PC-3 (cell line): Measurements from ENCODE around the gene SAXO2. TPM values are rescaled to one million over a fixed set of nuclear protein-coding genes. Genes with fewer than 3 reads are reported as not detected.
"Not testable (repeated sequence)": the region's sequence is repeated elsewhere in the genome, so short reads cannot be mapped to it uniquely, and the experiment has no call there.

Experiments used
- ATAC-seq: fragments of 200-7000 bp; cut with Tn5 transposase; 2 replicates; pipeline ENCODE4 v1.9.1; 2020; ENCODE audit warnings: mild to moderate bottlenecking, moderate library complexity
- BruUV-seq: library from RNA; stranded (reverse); fragments of 400-500 nt; replicated peaks from 2 replicates; lab custom pipeline; 2021; lab: Mats Ljungman, UMichigan
- CTCF ChIA-PET: fragments of 300-600 bp; sonication (Branson Sonifier 250); formaldehyde crosslinking; loops from one replicate; lab custom pipeline; 2022; ENCODE audit warnings: antibody characterized with exemption; lab: Charles Lee
- POLR2A ChIA-PET: fragments of 300-600 bp; sonication (Branson Sonifier 250); formaldehyde crosslinking; loops from one replicate; lab custom pipeline; 2022; ENCODE audit warnings: antibody characterized with exemption; ENCODE audit not compliant: unreplicated experiment; lab: Charles Lee
- DNase-seq: peaks from one replicate; pipeline ENCODE4 v3.0.0-alpha.2; 2015
- H2AFZ ChIP-seq: fragments of 300-600 bp; sonication (generic); 2 replicates; pipeline ENCODE4 v1.6.0; 2016; ENCODE audit warnings: antibody characterized with exemption, low read length
- H3F3A ChIP-seq: fragments of 300-600 bp; sonication (generic); one replicate; pipeline ENCODE4 v1.6.0; 2017; ENCODE audit warnings: antibody characterized with exemption, low read length, control low read depth, mild to moderate bottlenecking; ENCODE audit not compliant: unreplicated experiment
- H3K27ac ChIP-seq: fragments of 300-600 bp; sonication (generic); 2 replicates; pipeline ENCODE4 v1.5.1; 2016; ENCODE audit warnings: mild to moderate bottlenecking, low read length
- H3K27me3 ChIP-seq: fragments of 300-600 bp; sonication (generic); 2 replicates; pipeline ENCODE4 v1.6.1; 2016; ENCODE audit warnings: low read length, mixed read lengths
- H3K36me3 ChIP-seq: fragments of 300-600 bp; sonication (generic); 2 replicates; pipeline ENCODE4 v1.6.1; 2016; ENCODE audit warnings: low read depth, mixed run types, low read length, mixed read lengths
- H3K4me1 ChIP-seq: fragments of 300-600 bp; sonication (generic); 2 replicates; pipeline ENCODE4 v1.5.1; 2016; ENCODE audit warnings: low read length; ENCODE audit not compliant: insufficient read depth
- H3K4me2 ChIP-seq: fragments of 300-600 bp; sonication (generic); 2 replicates; pipeline ENCODE4 v1.6.0; 2016; ENCODE audit warnings: low read length
- H3K4me3 ChIP-seq: fragments of 300-600 bp; sonication (generic); 2 replicates; pipeline ENCODE4 v1.5.1; 2016; ENCODE audit warnings: mild to moderate bottlenecking, low read length, mixed read lengths
- H3K79me2 ChIP-seq: fragments of 300-600 bp; sonication (generic); 2 replicates; pipeline ENCODE4 v1.6.1; 2017; ENCODE audit warnings: low read length, mixed read lengths
- H3K9ac ChIP-seq: fragments of 300-600 bp; sonication (generic); 2 replicates; pipeline ENCODE4 v1.6.0; 2016; ENCODE audit warnings: mild to moderate bottlenecking, low read length
- H3K9me2 ChIP-seq: fragments of 300-600 bp; sonication (generic); replicated peaks from 2 replicates; pipeline ENCODE4 v1.6.1; 2016; ENCODE audit warnings: mixed run types, low read length, mixed read lengths
- H3K9me3 ChIP-seq: fragments of 300-600 bp; sonication (generic); 2 replicates; pipeline ENCODE4 v1.6.1; 2016; ENCODE audit warnings: low read length, mixed read lengths
- H4K20me1 ChIP-seq: fragments of 300-600 bp; sonication (generic); 2 replicates; pipeline ENCODE4 v1.6.1; 2016; ENCODE audit warnings: low read length, mixed read lengths
- CTCF ChIP-seq: fragments of 300-600 bp; sonication (generic); conservative IDR thresholded peaks from 2 replicates; pipeline ENCODE4 v1.5.1; 2017; ENCODE audit warnings: antibody characterized with exemption, low read depth, mild to moderate bottlenecking, low read length
- EZH2 ChIP-seq: fragments of 300-600 bp; sonication (generic); IDR thresholded peaks from one replicate; pipeline ENCODE4 v1.6.1; 2017; ENCODE audit warnings: antibody characterized with exemption, mild to moderate bottlenecking, low read length; ENCODE audit not compliant: unreplicated experiment
- EZH2phosphoT487 ChIP-seq: fragments of 300-600 bp; sonication (generic); IDR thresholded peaks from 2 replicates; pipeline ENCODE4 v1.6.1; 2018; ENCODE audit warnings: mild to moderate bottlenecking, antibody characterized with exemption, low read length, borderline replicate concordance
- intact Hi-C: fragments of 100-400 bp; cut with micrococcal nuclease; formaldehyde crosslinking; loops from 2 replicates; pipeline ENCODE4 v1.9.0; 2023
- total RNA-seq: library from RNA; depleted of rRNA; stranded (reverse); fragments of >200 nt; gene quantifications from 2 replicates; pipeline ENCODE4 v1.2.3, GENCODE V29; 2014

Gene SAXO2
- total RNA-seq, 1 experiment from 2014 or later = 3.7 TPM

- TF ChIP-seq EZH2 (no peak), CTCF (no peak), EZH2phosphoT487 (no peak)
- Histone ChIP-seq H3K9me2 (no peaks in the 10 kb centered on the region), H2AFZ (no peak overlapping the region), H3K27ac (no peak overlapping the region), H3K4me2 (no peak overlapping the region), H3F3A (no peaks in the 10 kb centered on the region), H3K36me3 (no peaks in the 10 kb centered on the region), H3K9me3 (no peaks in the 10 kb centered on the region), H3K27me3 (no peaks in the 10 kb centered on the region), H3K9ac (no peak overlapping the region), H4K20me1 (no peaks in the 10 kb centered on the region), H3K4me1 (no peaks in the 10 kb centered on the region), H3K4me3 (no peak overlapping the region), H3K79me2 (no peaks in the 10 kb centered on the region)
- ATAC-seq (no peak), DNase-seq (no peak)
- ChIA-PET POLR2A (no interaction called here), CTCF (no interaction called here)
- BruUV-seq = no TSS peak
- intact Hi-C loops = no loop called here
Observed at GRCh38 chr15:82314769-82315518, 52.3 kb downstream of the SAXO2 start.

GRCh38 chr15:82315519-82316246 is 53.1 kb downstream of the SAXO2 start:
- POLR2A ChIA-PET = no interaction called here
- Histone ChIP-seq H3K4me3 (no peak overlapping the region), H3F3A (no peaks in the 10 kb centered on the region), H3K4me1 (no peaks in the 10 kb centered on the region), H3K9ac (no peak overlapping the region), H2AFZ (no peak overlapping the region), H4K20me1 (no peaks in the 10 kb centered on the region), H3K4me2 (no peak overlapping the region), H3K27me3 (no peaks in the 10 kb centered on the region), H3K9me3 (no peaks in the 10 kb centered on the region), H3K9me2 (no peaks in the 10 kb centered on the region), H3K36me3 (no peaks in the 10 kb centered on the region), H3K27ac (no peak overlapping the region), H3K79me2 (no peaks in the 10 kb centered on the region)
- CTCF ChIA-PET = no interaction called here
- TF ChIP-seq CTCF (no peak), EZH2phosphoT487 (no peak), EZH2 (no peak)
- no peak for ATAC-seq
- no peak for DNase-seq
- intact Hi-C loops = no loop called here
- no TSS peak for BruUV-seq

- H3K4me2 ChIP-seq, H3K36me3 ChIP-seq, H3K79me2 ChIP-seq, H2AFZ ChIP-seq, H3K27ac ChIP-seq, H3K4me1 ChIP-seq, CTCF ChIA-PET, H3K27me3 ChIP-seq, H3K9me3 ChIP-seq, H3K9me2 ChIP-seq, H4K20me1 ChIP-seq, DNase-seq, H3K4me3 ChIP-seq, H3F3A ChIP-seq, BruUV-seq, POLR2A ChIA-PET, H3K9ac ChIP-seq, ATAC-seq, intact Hi-C loops: not testable (repeated sequence)
Observed at GRCh38 chr15:82316247-82317090, 53.9 kb downstream of the SAXO2 start.
